Epithelial cell of esophagus (primary cell): ENCODE data around the gene PTPN3.

Experiments used
- DNase-seq: peaks from one replicate; pipeline ENCODE4 v3.0.0; 2010; ENCODE audit warnings: low read depth
- H3K4me3 ChIP-seq: 2 replicates; pipeline ENCODE4 v1.5.1; 2011; ENCODE audit warnings: mild to moderate bottlenecking, low read length, control low read depth
- CTCF ChIP-seq: IDR thresholded peaks from 2 replicates; pipeline ENCODE4 v1.5.1; 2011; ENCODE audit warnings: low read depth, mild to moderate bottlenecking, low read length, control low read depth, inconsistent platforms; ENCODE audit not compliant: insufficient read depth; ENCODE audit errors: missing control alignments

The PTPN3 gene

GRCh38 chr9:109427886-109428285, 70.2 kb downstream of the PTPN3 start:
- DNase-seq, result no peak
- TF ChIP-seq CTCF, result no peak

DNA sequence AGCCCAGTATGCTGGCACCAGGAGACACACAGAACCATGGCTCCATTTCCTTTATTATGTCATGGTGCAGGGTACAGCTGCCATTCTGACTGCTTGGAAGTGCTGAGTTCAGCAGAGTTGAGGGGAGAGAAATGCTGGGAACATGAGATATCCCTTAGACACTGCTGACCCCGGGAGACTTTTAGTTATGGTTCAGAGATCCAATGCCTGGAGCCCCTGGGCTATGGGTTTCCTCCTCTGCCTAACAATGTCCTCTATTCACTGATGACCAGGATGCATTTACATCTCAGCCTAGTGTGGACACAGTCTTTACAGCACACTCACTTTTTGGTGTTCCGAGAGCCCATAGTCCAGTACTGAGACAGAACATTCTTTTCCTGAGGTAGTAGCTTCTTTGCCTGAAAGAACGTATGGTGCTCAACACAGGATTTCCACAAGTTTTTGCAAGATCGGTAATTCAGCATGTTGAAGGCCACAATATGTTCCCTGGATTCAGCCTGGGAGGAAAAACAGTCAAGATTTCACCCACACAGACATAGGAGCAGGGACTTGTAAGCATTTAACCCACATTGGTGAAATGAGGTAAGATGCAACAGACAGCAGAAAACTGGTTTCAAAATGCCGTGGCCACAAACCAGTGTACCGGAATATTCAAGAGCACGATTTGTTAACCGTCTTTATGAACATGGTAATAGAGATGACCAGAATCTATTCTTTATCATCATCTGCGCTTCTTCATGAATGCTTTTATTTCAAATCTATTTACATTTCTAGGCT, 71.3 kb downstream of the PTPN3 start:
- no peak for TF ChIP-seq CTCF
- no peak for DNase-seq
- H3K4me3 ChIP-seq, result no peak overlapping the region

More at GRCh38 chr9:109427886-109428285, 70.2 kb downstream of the PTPN3 start:
- H3K4me3 ChIP-seq, result no peak overlapping the region

DNA sequence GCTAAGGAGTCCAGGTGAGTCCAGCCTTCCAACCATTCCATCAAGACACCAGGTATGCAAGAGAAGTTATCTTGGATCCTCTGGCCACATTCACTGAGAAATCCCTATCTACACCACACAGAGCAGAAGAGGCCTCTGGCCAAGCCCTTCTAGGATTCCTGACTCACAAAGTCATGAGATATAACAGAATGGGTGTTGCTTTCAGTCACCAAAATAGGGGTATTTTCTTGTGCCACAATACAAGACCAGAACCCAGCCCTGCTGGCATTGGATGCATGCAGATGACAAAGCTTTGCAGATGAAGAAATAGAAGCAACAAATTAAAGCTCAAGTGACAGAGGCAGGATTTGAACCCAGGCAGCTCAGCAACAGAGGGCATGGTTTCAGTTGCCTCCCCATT, 73.5 kb downstream of the PTPN3 start:
- no peak for DNase-seq
- TF ChIP-seq CTCF, result no peak
- H3K4me3 ChIP-seq, result no peak overlapping the region

DNA sequence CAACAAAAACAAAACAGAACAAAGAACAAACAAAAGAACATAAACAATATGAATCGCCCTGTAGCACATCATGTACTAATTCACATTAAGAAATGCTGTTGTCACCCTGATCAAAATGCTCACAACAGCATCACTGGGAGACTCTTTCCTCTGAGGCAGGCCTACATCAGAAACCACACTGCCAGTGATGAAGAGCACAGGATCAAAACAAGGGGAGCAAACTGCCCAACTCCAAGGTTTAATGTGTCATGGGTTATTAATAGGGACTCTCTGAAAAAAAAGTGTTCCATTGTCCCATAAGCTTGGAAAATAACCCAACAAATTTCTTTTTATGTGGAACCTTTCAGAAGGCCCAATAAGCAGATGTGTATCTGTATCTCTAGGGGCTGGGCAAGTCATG, 74.2 kb downstream of the PTPN3 start:
- H3K4me3 ChIP-seq, result no peak overlapping the region
- no peak for TF ChIP-seq CTCF

DNA sequence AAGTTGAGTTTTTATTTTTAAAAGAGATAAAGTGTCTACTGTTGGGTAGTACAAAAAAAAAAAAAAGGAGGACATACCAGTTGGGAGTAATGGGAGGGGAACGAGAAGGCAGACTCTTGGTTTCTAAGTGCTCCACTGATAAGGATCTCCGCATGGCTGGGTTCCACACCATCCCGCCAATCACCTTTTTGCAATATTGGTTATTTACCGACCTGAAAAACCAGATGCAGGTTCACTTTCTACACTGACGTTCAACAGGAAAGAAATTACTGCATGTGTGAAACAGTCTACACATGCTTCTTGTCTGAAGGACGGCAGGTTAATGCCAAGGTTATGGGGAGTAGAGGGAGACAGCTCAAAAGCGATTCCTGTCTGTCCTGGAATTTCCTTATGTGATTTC, 75.5 kb downstream of the PTPN3 start:
- DNase-seq, result no peak
- TF ChIP-seq CTCF, result no peak
- H3K4me3 ChIP-seq, result no peak overlapping the region

More for the DNA sequence above, 74.2 kb downstream of the PTPN3 start:
- no peak for DNase-seq

GRCh38 chr9:109421026-109421970, 76.8 kb downstream of the PTPN3 start:
- no peak for DNase-seq
- TF ChIP-seq CTCF, result no peak
- no peak overlapping the region for H3K4me3 ChIP-seq
